NT2/D1 (cell line): ENCODE results near the gene SIK3.

Experiments used
- DNase-seq: peaks from one replicate; pipeline ENCODE4 v3.0.0-alpha.2; 2011; ENCODE audit warnings: low read depth, low spot score
- H3K27me3 ChIP-seq: 2 replicates; pipeline ENCODE4 v1.6.0; 2011; ENCODE audit warnings: mild to moderate bottlenecking; ENCODE audit not compliant: insufficient read length, insufficient read depth
- H3K36me3 ChIP-seq: 2 replicates; pipeline ENCODE4 v1.6.1; 2011; ENCODE audit warnings: mild to moderate bottlenecking, low read length, mixed read lengths; ENCODE audit not compliant: insufficient read depth, insufficient read length
- H3K4me1 ChIP-seq: 2 replicates; pipeline ENCODE4 v1.5.1; 2011; ENCODE audit not compliant: insufficient read depth, insufficient read length
- H3K4me3 ChIP-seq: 2 replicates; pipeline ENCODE4 v1.5.1; 2011; ENCODE audit warnings: low read depth; ENCODE audit not compliant: insufficient read length
- H3K9ac ChIP-seq: 2 replicates; pipeline ENCODE4 v1.6.0; 2011; ENCODE audit warnings: low read depth; ENCODE audit not compliant: insufficient read length
- H3K9me3 ChIP-seq: 2 replicates; pipeline ENCODE4 v1.5.1; 2011; ENCODE audit warnings: mild to moderate bottlenecking, low read length; ENCODE audit not compliant: insufficient read depth
- SUZ12 ChIP-seq: IDR thresholded peaks from 2 replicates; pipeline ENCODE4 v1.6.1; 2011; ENCODE audit not compliant: insufficient read length, insufficient read depth; ENCODE audit errors: extremely low read depth
- YY1 ChIP-seq: IDR thresholded peaks from 2 replicates; pipeline ENCODE4 v1.6.1; 2011; ENCODE audit not compliant: insufficient read length, insufficient read depth
- ZNF274 ChIP-seq: IDR thresholded peaks from 2 replicates; pipeline ENCODE4 v1.6.1; 2011; ENCODE audit warnings: mild to moderate bottlenecking, low read depth, low read length

The SIK3 gene

DNA sequence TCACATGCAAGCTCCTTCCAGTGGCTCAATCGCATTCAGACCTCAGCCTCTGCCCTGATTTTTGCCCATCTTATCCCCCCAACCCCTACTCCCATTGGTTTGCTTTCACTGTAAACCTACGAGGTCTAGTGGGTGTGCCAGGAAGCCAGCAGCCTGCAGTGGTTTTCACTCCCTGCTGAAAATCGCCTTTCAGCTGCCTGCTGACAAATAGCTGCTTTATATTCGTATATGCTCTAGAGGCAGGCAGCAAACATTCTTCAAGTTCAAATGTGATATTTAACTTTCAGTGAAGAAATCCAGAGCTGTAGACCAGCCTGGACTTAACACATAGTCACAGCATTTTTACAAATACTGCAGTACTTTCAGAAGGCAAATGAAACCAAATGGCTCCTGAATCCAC, 168.1 kb downstream of the SIK3 start:
- no peak for TF ChIP-seq YY1
- TF ChIP-seq ZNF274 = no peak
- no peak for TF ChIP-seq SUZ12
- Histone ChIP-seq H3K4me1 (peaks cover 3% of the 10 kb centered on the region), H3K36me3 (peaks cover 19% of the 10 kb centered on the region), H3K9me3 (no peaks in the 10 kb centered on the region; the same call in 1 of the 2 replicates), H3K9ac (no peak overlapping the region), H3K4me3 (no peak overlapping the region), H3K27me3 (no peaks in the 10 kb centered on the region)
- DNase-seq = no peak

DNA sequence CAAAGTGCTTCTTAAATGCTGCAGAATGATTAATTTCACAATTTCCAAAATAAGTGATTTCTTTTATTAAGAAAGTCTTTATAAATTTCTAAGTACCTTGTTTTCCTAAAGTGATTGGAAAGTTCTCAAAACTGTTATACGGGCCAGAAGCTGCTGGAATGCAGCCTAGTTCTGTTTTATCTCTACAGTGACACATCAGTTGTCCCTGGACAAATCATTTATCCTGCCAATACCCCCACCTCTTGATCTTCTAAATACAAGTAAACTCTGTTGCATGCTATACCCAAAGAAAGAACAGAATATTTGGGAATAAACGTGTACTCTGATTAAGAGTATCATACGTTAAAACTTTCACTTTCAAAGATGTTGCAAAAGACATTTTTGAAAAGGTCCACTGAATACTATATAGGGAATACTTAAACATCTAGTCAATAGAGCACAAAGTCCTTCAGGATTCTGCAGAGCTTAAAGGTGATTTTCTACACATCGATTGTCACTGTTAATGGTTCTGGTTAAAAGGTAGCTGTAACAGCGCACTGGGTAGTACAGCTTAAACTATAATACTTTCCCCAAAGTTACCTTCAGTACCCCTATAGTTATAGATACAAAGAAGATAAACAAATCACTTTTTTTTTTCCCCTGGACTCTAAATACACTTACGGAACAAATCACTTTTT, 168.7 kb downstream of the SIK3 start:
- Histone ChIP-seq H3K9ac (no peak overlapping the region), H3K4me3 (no peak overlapping the region), H3K4me1 (peaks cover 3% of the 10 kb centered on the region), H3K9me3 (no peaks in the 10 kb centered on the region; the same call in 1 of the 2 replicates), H3K27me3 (no peaks in the 10 kb centered on the region), H3K36me3 (peaks cover 25% of the 10 kb centered on the region)
- no peak for DNase-seq
- TF ChIP-seq YY1 = no peak
- TF ChIP-seq ZNF274 = no peak
- no peak for TF ChIP-seq SUZ12

GRCh38 chr11:116928845-116929244, 169.4 kb downstream of the SIK3 start:
- Histone ChIP-seq H3K4me3 (no peak overlapping the region), H3K27me3 (no peaks in the 10 kb centered on the region), H3K4me1 (peaks cover 3% of the 10 kb centered on the region), H3K9me3 (no peaks in the 10 kb centered on the region), H3K9ac (no peak overlapping the region), H3K36me3 (peaks cover 27% of the 10 kb centered on the region)
- no peak for DNase-seq
- no peak for TF ChIP-seq YY1
- no peak for TF ChIP-seq SUZ12
- no peak for TF ChIP-seq ZNF274

GRCh38 chr11:116928102-116928777, 170.0 kb downstream of the SIK3 start:
- Histone ChIP-seq H3K4me1 (peaks cover 3% of the 10 kb centered on the region), H3K9ac (no peak overlapping the region), H3K36me3 (peaks cover 24% of the 10 kb centered on the region), H3K9me3 (no peaks in the 10 kb centered on the region), H3K4me3 (no peak overlapping the region), H3K27me3 (no peaks in the 10 kb centered on the region)
- no peak for DNase-seq
- TF ChIP-seq ZNF274 (no peak), YY1 (no peak)

DNA sequence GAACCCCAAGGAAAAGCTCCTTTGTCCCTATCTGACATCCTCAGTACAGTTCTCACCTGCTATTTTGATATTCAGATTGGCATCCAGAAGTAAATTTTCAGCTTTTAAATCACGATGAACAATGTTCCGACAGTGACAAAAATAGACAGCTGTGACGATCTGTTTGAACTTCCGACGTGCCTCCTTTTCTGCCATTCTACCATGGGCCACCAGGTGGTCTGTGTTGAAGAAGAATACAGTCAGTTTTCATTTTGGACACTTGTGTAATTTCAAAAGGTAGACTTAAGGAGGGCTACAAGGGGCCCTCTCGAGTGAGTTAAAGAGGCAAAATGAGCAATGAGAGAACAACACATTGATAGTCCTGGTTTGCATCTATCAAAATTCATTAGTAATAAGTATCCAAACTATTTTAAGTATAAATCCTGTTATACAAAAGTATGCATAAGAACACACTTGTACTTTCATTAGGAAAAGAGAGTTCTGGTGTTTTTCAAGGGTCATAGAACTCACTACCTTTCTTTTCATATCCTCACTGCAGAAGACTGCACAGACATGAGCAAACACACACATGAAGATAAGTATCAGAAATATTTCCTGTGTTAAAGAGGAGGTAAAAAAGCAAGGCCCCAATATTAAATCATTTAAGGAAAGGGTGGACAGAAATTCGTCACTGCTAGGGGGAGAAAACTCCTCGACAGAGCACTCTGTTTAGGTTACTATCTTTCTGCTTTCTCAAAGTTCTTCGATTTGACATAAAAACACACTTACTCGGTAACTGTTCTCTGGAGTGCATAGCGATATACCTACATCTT, 170.9 kb downstream of the SIK3 start:
- TF ChIP-seq ZNF274 (no peak), YY1 (no peak), SUZ12 (no peak)
- no peak for DNase-seq

GRCh38 chr11:116925050-116925449, 173.2 kb downstream of the SIK3 start:
- H3K4me1 ChIP-seq = no peaks in the 10 kb centered on the region
- no peak for DNase-seq
- H3K9ac ChIP-seq = no peak overlapping the region

More for the DNA sequence above, 170.9 kb downstream of the SIK3 start:
- Histone ChIP-seq H3K4me3 (no peak overlapping the region), H3K27me3 (no peaks in the 10 kb centered on the region), H3K9ac (no peak overlapping the region), H3K36me3 (peaks cover 24% of the 10 kb centered on the region), H3K4me1 (peaks cover 3% of the 10 kb centered on the region), H3K9me3 (no peaks in the 10 kb centered on the region)

More at GRCh38 chr11:116925050-116925449, 173.2 kb downstream of the SIK3 start:
- Histone ChIP-seq H3K4me3 (no peak overlapping the region), H3K36me3 (peaks cover 27% of the 10 kb centered on the region), H3K27me3 (no peaks in the 10 kb centered on the region), H3K9me3 (no peaks in the 10 kb centered on the region)
- no peak for TF ChIP-seq YY1
- TF ChIP-seq ZNF274 = no peak
- no peak for TF ChIP-seq SUZ12
